NCI-H2107 treated with DMSO at 0.1 percent for 48 hours (cell line): ENCODE measurements around the gene ABHD14A.
"Not testable (repeated sequence)": the region's sequence is repeated elsewhere in the genome, so short reads cannot be mapped to it uniquely, and the experiment has no call there.

Source experiments
- DNase-seq: peaks from one replicate; lab custom pipeline; 2025; ENCODE audit not compliant: unreplicated experiment; lab: John Stamatoyannopoulos, UW

ABHD14A gene

GRCh38 chr3:51974963-51975851 lies at the start of gene ABHD14A:
Gene ABHD14A (plus strand): TSS chr3:51975064. CDS start chr3:51975136, 72 bp downstream.
- no peak for DNase-seq

- no peak for DNase-seq
These were observed 47.5 kb upstream of the ABHD14A start for GRCh38 chr3:51927061-51927977.

DNA sequence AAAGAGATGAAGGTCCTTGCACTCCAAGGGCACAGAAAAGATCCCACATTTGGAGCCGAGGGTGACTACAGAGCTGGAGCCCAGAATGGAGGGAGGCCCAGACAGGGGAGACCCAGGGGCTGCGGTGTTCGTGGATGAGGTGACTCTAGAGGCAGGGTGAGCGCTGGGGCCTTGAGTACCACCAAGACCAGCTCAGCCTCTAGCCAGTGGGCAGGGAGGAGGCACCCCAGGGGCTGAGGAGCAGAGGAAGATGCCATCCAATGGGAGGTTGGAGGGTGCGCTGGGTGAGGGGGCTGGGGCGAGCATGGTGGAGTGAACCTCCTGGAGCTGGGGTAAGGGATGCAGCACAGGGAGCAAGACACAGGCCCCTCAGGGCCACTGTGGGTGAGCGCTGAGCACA lies 46.4 kb upstream of the ABHD14A start:
- DNase-seq: no peak

- DNase-seq: not testable (repeated sequence)
These were observed 45.9 kb upstream of the ABHD14A start for GRCh38 chr3:51928981-51929380.

DNA sequence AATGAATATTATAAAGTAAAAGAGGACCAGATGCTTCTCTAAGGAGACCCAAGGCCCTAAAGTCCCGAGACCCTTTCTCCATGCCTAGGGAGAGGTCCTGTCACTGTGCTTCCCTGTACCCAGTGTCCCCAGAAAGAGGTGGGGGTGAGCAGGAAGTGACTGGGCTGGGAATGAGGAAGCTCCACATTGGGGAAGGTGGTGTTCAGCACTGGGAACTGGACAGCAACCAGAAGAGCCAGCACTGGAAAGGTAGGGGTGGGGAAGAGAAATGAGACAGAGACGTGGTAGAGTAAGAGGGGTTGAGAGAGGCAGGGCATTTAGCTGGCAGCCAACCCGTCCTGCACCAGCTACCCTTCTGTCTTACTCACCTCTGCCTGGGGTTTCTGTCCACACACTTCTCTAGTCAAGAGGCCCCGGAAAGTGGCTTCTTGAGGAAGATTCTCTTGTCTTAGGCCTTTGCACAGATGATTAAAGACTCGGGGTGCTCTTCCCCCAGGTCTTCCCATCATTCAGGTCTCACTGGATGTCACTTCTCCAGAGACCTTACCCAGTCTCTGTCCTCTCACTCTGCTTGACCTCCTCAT lies 45.4 kb upstream of the ABHD14A start:
- DNase-seq: no peak

- DNase-seq: no peak
These were observed 44.4 kb upstream of the ABHD14A start for GRCh38 chr3:51930439-51930838.

DNA sequence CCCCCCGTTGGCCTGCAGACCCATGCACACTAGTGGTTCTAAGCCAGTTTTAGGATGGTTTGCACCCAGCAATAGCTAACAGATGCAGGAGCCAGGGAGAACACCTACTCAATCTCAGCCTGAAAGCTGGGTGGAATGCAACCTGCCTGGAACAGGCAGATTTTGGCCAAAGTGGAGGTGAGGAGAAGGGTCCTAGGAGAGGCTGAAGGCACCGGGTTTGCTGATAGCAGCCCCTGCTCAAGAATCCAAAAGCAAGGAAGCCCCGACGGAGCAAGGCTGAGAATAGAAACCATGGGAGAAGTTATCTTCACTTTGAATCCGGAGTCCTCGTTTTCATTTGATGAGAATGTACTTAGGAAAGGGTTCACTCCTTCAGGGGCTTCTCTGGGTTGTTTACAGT lies 43.1 kb upstream of the ABHD14A start:
- DNase-seq: no peak

DNA sequence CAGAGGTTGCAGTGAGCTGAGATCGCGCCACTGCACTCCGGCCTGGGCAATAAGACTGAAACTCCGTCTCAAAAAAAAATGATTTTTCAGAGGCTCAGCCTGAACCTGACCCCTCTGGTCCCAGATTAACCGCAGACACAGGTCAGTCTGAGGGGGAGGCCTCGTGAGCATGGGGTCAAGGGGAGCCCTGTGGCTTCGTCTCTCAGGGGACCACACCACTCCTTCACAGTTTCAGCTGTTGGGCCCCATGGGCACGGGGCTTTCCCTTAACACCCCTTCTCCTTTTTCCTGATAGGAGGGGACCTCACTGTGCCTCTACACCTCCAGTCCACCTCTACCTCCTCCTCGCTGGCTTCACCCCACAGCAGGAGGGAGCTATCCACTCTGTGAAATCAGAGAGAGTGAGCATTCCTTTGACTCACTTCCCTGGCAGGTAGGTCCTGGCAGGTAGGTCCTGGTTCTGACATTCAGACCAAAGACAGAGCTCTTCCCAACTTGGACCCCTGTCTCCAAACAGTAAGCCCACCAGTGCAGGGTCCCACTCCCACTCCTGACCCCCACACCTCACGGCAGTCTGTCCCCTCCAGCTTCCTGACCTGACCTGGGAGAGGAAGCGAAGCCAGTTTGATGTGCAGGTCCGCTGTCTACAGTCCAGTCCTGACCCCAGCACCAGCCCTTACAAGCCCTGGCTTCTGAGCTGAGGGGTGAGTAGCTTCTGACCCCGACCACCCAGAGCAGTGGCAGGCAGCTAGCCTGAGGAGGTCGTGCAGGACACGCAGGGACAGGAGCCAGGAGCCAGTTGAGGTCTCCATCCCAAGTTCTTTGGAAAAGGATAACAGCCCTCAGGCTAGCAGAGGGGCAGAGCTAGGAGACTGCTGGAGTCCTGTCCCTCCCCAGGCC lies 42.1 kb upstream of the ABHD14A start:
- no peak for DNase-seq

- no peak for DNase-seq
These were observed 41.3 kb upstream of the ABHD14A start for GRCh38 chr3:51933471-51934138.

DNA sequence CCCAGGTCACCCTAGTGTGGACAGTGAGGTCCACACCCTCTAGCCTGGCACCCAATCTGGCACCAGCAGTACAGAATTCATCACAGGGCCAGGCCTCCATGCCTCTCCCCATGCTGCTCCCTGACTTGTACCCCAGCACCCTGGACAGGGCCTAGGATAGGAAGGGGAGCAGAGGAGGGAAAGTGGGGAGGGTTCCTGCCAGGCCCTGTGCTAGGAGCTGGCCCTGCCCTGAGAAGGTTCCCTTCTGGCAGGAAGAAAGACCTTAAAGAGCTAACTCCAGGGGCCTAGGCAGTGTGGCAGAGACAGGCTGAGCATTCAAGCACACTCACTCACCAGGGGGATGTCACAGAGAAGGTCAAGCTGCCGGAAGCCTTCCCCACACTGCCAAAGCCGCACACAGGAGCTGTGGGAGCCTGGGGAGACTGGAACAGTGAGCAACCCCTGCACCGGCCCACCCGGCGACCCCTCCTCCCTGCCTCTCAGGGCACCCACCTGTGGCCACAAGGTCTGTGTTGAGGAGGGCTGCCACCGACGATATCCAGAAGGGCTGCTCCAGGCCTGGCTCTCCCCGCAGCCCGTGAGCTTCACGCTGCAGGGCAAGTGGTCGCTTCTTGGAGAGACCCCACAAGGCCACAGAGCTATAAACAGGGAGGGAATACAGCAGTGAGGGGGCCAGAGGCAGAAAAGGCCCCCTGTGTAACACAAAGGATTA lies 40.6 kb upstream of the ABHD14A start:
- no peak for DNase-seq

- DNase-seq: no peak
These were observed 39.6 kb upstream of the ABHD14A start for GRCh38 chr3:51934991-51935885.

GRCh38 chr3:51935886-51936755 lies 38.7 kb upstream of the ABHD14A start:
- DNase-seq: no peak

DNA sequence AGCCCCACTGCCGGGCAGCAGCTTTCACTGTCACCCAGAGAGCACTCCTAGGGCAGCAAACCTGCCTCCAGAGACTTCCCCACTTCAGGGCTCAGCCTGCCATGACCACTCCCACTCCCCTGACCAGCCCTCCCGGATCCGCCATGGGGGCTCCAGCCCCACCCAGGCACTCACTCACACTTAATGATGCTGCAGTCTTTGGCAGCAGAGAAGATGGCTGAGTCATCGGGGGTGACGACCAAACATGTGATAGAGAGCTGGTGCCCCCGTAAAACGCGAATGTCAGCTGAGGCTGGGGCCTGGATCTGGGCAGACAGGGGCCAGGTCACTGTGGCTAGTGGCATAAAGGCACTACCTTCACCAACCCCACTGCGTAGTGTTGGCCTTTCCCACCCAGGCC lies 37.9 kb upstream of the ABHD14A start:
- no peak for DNase-seq

DNA sequence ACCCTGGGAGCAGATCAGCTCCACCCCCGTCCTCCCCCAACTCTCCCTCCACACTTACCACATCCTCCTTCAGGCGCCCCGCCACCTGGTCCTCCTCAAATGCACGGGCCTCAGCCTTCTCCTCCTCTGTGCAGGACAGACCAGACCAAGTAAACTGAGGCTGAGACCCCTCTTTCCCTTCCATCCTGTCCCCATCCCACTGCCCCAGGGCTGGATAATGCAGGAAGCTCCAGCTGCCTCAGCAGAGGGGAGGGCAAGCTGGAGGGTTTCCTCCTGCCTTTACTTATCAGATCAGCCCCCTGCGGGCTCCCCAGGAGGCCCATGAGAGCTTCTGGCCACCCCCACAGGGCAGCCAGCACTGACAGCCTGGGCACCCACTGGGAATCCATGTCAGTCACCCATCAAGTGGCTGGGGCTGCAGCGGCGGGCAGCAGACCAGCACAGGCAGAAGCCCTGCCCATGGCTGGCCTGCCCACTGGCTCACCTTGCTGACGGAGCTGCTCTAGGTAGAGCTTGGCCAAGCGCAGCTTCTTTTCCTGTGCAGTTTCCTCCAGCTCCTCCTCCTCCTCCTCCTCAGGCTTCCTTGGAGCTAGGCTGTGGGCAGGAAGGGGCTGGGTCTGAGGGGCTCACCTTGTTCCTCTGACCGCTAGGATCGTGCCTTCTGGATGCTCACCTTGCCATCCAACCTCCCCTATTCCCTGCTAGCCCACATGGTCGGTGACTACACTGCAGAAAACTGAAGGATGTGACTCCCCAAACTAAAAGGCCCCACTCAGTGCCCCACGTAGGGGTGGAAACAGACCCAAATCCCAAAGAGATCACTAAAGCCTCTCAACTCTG lies 37.0 kb upstream of the ABHD14A start:
- no peak for DNase-seq

- DNase-seq: no peak
These were observed 36.0 kb upstream of the ABHD14A start for GRCh38 chr3:51938780-51939425.
